Heart right ventricle (tissue), 16 donors: Measurements from ENCODE around the gene NUP93. TPM values are rescaled to one million over a fixed set of nuclear protein-coding genes. Genes with fewer than 3 reads are reported as not detected.

ENCODE experiments used
- ATAC-seq, 8 donors: fragments of 200-7000 bp; cut with Tn5 transposase; one replicate each; pipeline ENCODE4 v1.9.1; 2020; ENCODE audit warnings: mild to moderate bottlenecking in 8 of 8, moderate library complexity in 8 of 8, moderate number of reproducible peaks in 1 of 8
- DNase-seq, 2 donors: peaks; one replicate each; pipeline ENCODE4 v3.0.0-alpha.2; 2020
- H3K27ac ChIP-seq, 10 donors: fragments of 200-600 bp; sonication (generic) in 2 of 10; one replicate each; pipeline versions ENCODE4 v1.5.0 to v1.8.0; 2020 to 2022; ENCODE audit warnings: mild to moderate bottlenecking in 3 of 10
- H3K27me3 ChIP-seq, 7 donors: fragments of 200-600 bp; one replicate each; pipeline ENCODE4 v1.8.0; 2021 to 2022; ENCODE audit warnings: mild to moderate bottlenecking in 2 of 7
- H3K36me3 ChIP-seq, 9 donors: fragments of 200-600 bp; sonication (generic) in 1 of 9; one replicate each; pipeline versions ENCODE4 v1.5.0 to v1.8.0; 2020 to 2022; ENCODE audit warnings: mild to moderate bottlenecking in 2 of 9
- H3K4me1 ChIP-seq, 9 donors: fragments of 200-600 bp; sonication (generic) in 1 of 9; one replicate each; pipeline versions ENCODE4 v1.5.0 to v1.8.0; 2020 to 2022; ENCODE audit warnings: mild to moderate bottlenecking in 4 of 9
- H3K4me3 ChIP-seq, 10 donors: fragments of 200-600 bp; sonication (generic) in 2 of 10; one replicate each; pipeline versions ENCODE4 v1.5.0 to v1.8.0; 2020 to 2022; ENCODE audit warnings: mild to moderate bottlenecking in 7 of 10, moderate library complexity in 2 of 10
- H3K9me3 ChIP-seq, 11 donors: fragments of 200-600 bp in 10 of 11; sonication (generic) in 2 of 11; one replicate each; pipeline versions ENCODE4 v1.5.0 to v1.8.0; 2013 to 2022; ENCODE audit warnings: mild to moderate bottlenecking in 2 of 11, control low read depth in 1 of 11, moderate library complexity in 1 of 11
- WGBS, 2 donors: extraction: QIAGEN DNeasy Blood & Tissue Kit; methylation state at CpG; one replicate each; pipeline ENCODE4 v1.1.7; 2013; ENCODE audit warnings: inconsistent platforms in 1 of 2; 5-methylcytosine and 5-hydroxymethylcytosine counted together
- intact Hi-C, 10 donors: fragments of 100-400 bp; cut with DNase I; formaldehyde crosslinking; loops; one replicate each; pipeline versions ENCODE4 v1.11.1 to v1.14.2; 2022
- polyA plus RNA-seq, 2 donors: library from polyadenylated mRNA; stranded (reverse); fragments of 200-250 nt; gene quantifications; one replicate each; pipeline ENCODE4 v1.2.3, GENCODE V29; 2013
- total RNA-seq, 10 donors: library from RNA; stranded (reverse); fragmentation: NEBNext Ultra II Directional in 3 of 10; extraction: Animal tissue kit (Norgen Biotek cat#: 25700) in 3 of 10; gene quantifications; one replicate each; pipeline versions ENCODE4 v1.2.1 to v1.2.4, GENCODE V29; 2021 to 2023
- TF ChIP-seq, protein P1 (sequence below), 9 donors: fragments of 200-600 bp; sonication (generic) in 2 of 9; IDR thresholded peaks; one replicate each; pipeline versions ENCODE4 v1.5.0 to v1.8.0; 2021 to 2022; ENCODE audit warnings: antibody characterized with exemption in 9 of 9, mild to moderate bottlenecking in 5 of 9, moderate library complexity in 1 of 9
- donor health status: Arrhythmogenic right ventricular cardiomyopathy.
- donor health status: ischemic (EF 13 %, LVEDD 7.1; RV severe dilation, severe dysfunction).
- donor health status: healthy with polysubstance abuse.
- donor health status: DM: no; HTN: yes; CAD: no.
- donor health status: DM: no; HTN: no; CAD: no.
- donor health status: ischemic (EF 25% LVEDD 6.9; RV normal size, moderate dysfunction).
- donor health status: ischemic (EF 25% LVEDD 5.7; RV mildly dilated, moderate dysfunction).
- donor health status: healthy.
- donor health status: DM: yes; HTN: yes; CAD: no.
- donor health status: Ischemic cardiomyopathy.
- donor health status: ischemic (EF 35%, LVEDD 5.7; RV mildly dilated, moderate dysfunction).
- donor health status: nonischemic (EF 11% LVEDD 7.7; RV severe dilation, severe dysfunction).
- donor health status: DM: yes; HTN: yes; CAD: no.
- donor health status: PGD.
- donor health status: ischemic (EF 29% LVEDD 5.4; RV normal size, mild dysfunction).
- donor health status: nonischemic (EF 23%, LVEDD 6.1; RV moderate dilation, normal function).

Gene NUP93
- total and polyA plus RNA-seq, 12 donors, result 25.4 to 34.8 (median 27.6) TPM

DNA sequence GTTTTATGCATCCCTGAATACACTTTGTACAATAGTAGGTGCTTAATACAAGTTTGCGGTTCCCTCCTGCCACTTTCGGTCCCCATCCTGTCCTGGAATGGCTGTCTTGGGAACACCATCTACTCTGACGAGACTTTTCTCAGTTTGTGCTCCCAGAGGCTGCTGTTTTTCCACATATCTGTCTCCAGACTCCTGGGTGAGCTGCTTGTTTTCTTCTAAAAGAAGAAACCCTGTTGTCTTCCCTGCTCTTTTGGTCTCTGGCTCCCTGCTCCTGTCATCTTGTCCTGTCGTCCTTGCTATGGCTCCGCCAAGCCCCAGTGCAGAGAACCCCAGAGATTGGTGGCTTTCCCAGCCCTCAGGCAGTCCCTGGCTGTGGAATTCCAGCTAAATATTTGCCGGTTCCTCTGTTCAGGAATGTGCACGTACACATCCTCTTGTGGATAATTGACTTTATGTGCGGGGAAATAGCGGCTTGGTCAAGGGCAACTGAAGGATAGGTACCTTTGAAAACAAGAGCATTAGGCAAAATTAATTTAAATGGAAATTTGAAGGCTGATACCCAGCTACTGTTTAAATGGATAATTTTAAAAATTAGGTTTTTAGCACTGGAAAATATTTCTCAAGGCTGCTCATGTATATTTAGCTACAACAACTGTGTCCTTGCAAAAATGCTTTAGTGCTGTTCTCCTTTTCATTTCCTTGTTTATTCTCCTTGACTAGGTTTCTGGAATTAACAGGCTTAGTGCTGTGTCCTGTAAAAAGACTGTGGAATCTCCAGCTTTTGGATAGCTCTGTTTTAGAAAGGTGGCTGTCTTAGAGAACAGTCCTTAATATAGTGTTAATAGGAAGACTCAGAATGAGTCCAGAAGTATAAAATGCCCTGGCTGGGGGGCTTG, 84.9 kb downstream of the NUP93 start:
- ATAC-seq, result peak in 3 of 8 donors; percentile 27 to 44 (median 43)

DNA sequence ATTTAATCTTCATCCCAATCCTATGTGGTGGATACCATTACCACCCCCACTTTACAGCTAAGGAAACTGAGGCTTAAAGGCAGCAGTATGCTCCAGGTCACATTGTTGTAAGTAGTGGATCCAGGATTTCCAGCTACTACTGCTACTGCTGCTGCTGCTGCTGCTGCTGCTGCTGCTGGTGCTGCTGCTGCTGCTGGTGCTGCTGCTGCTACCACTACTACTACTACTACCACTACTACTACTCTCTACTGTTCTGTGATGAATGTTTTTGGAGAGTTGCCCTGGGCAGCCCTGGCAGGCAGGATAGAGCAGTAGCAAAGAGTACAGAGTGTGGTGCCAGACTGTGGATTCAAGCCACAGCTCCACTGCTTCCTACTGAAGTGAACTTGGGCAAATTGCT, 85.8 kb downstream of the NUP93 start:
- ATAC-seq, result peak in 7 of 8 donors; percentile 46 to 95 (median 67)
- Histone ChIP-seq H3K27ac (no peak overlapping the region), H3K36me3 (peaks cover 0 to 32% (median 0%) of the 10 kb centered on the region in 9 donors), H3K4me1 (peaks cover 0 to 9% (median 0%) of the 10 kb centered on the region in 9 donors), H3K4me3 (no peak overlapping the region), H3K27me3 (no peaks in the 10 kb centered on the region), H3K9me3 (no peaks in the 10 kb centered on the region)
- DNase-seq, result peak in 1 of 2 donors; percentile 27
- TF ChIP-seq, protein P1, sequence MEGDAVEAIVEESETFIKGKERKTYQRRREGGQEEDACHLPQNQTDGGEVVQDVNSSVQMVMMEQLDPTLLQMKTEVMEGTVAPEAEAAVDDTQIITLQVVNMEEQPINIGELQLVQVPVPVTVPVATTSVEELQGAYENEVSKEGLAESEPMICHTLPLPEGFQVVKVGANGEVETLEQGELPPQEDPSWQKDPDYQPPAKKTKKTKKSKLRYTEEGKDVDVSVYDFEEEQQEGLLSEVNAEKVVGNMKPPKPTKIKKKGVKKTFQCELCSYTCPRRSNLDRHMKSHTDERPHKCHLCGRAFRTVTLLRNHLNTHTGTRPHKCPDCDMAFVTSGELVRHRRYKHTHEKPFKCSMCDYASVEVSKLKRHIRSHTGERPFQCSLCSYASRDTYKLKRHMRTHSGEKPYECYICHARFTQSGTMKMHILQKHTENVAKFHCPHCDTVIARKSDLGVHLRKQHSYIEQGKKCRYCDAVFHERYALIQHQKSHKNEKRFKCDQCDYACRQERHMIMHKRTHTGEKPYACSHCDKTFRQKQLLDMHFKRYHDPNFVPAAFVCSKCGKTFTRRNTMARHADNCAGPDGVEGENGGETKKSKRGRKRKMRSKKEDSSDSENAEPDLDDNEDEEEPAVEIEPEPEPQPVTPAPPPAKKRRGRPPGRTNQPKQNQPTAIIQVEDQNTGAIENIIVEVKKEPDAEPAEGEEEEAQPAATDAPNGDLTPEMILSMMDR (IDR thresholded peaks at IDR 0.05), result no peak
- intact Hi-C loops, result no loop called here

More for the DNA sequence above, 84.9 kb downstream of the NUP93 start:
- peaks cover 0 to 9% (median 0%) of the 10 kb centered on the region in 9 donors for H3K4me1 ChIP-seq
- DNase-seq, result no peak
- TF ChIP-seq, protein P1 (IDR thresholded peaks at IDR 0.05), result no peak
- no peak overlapping the region for H3K4me3 ChIP-seq
- 61 to 71% methylated on average over 9 of the region's 9 CpGs for WGBS, 2 donors
- H3K36me3 ChIP-seq, result peaks cover 0 to 29% (median 0%) of the 10 kb centered on the region in 9 donors
- H3K27ac ChIP-seq, result no peak overlapping the region
- H3K9me3 ChIP-seq, result no peaks in the 10 kb centered on the region
- H3K27me3 ChIP-seq, result no peaks in the 10 kb centered on the region
- intact Hi-C loops, result no loop called here

DNA sequence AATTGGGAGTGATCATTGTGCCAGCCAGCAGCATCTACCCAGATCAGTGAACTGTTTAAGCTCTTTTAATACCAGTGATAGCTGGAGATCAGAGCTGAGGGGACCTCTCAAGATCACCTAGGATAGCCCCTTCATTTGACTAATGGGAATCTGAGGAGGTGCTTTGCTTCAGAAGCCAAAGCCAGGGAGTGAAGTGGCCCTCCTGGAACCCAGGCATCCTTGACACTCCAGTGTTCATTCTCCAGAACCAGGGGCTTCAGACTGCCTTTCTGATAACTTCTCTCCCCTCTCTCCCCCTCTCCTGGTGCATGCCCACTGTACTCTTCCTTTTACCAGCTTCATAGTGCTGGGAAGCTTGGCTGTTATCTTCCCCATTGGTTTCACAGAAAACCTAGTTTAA, 87.1 kb downstream of the NUP93 start:
- Histone ChIP-seq H3K9me3 (no peaks in the 10 kb centered on the region), H3K27me3 (no peaks in the 10 kb centered on the region), H3K4me3 (no peak overlapping the region), H3K27ac (no peak overlapping the region), H3K4me1 (peaks cover 0 to 9% (median 0%) of the 10 kb centered on the region in 9 donors), H3K36me3 (peaks cover 0 to 40% (median 6%) of the 10 kb centered on the region in 9 donors)
- no peak for DNase-seq
- TF ChIP-seq, protein P1 (IDR thresholded peaks at IDR 0.05), result no peak
- intact Hi-C loops, result no loop called here
- no peak for ATAC-seq

DNA sequence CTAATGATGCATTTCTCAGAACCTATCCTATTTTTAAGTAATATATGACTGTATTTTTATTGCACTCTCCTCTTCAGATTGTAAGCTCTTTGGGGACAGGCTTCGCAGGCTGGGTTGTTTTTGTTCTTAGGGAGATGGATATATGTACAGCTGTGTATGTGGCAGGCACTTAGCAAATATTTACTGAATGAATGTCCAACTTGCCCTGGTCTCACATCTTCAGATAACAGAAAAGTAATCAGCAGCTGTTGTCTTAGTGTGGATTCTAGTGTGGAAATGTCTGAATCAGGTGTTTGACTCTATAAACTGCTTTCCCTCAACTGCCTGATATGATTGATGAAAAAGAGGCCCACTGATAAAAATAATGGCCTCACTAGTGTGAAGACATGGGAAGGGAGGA, 88.0 kb downstream of the NUP93 start:
- 100% methylated on average over 1 of the region's 1 CpG for WGBS, 2 donors
- peaks cover 0 to 49% (median 6%) of the 10 kb centered on the region in 9 donors for H3K36me3 ChIP-seq
- peaks cover 0 to 9% (median 0%) of the 10 kb centered on the region in 9 donors for H3K4me1 ChIP-seq
- no peak for ATAC-seq
- intact Hi-C loops, result no loop called here
- no peaks in the 10 kb centered on the region for H3K9me3 ChIP-seq
- H3K27ac ChIP-seq, result no peak overlapping the region
- TF ChIP-seq, protein P1 (IDR thresholded peaks at IDR 0.05), result no peak
- H3K27me3 ChIP-seq, result no peaks in the 10 kb centered on the region
- no peak overlapping the region for H3K4me3 ChIP-seq
- DNase-seq, result no peak
